Hepatocyte (in vitro differentiated cells): ENCODE results near the gene MAP3K4.

Experiments used
- EZH2 ChIP-seq: fragments of 200-600 bp; sonication (generic); IDR thresholded peaks from 2 replicates; pipeline ENCODE4 v1.6.1; 2016; ENCODE audit warnings: antibody characterized with exemption, mild to moderate bottlenecking, borderline replicate concordance
- EZH2phosphoT487 ChIP-seq: fragments of 200-600 bp; sonication (generic); IDR thresholded peaks from one replicate; pipeline ENCODE4 v1.6.1; 2018; ENCODE audit warnings: antibody characterized with exemption, mild to moderate bottlenecking, low read depth, moderate library complexity; ENCODE audit not compliant: unreplicated experiment, severe bottlenecking
- TF ChIP-seq, protein P1 (sequence below): fragments of 200-600 bp; sonication (generic); IDR thresholded peaks from 2 replicates; pipeline ENCODE4 v1.5.1; 2016; ENCODE audit warnings: antibody characterized with exemption, mild to moderate bottlenecking; ENCODE audit not compliant: poor library complexity

GRCh38 chr6:161130541-161130940 is 139.0 kb downstream of the MAP3K4 start:
- TF ChIP-seq, protein P1, sequence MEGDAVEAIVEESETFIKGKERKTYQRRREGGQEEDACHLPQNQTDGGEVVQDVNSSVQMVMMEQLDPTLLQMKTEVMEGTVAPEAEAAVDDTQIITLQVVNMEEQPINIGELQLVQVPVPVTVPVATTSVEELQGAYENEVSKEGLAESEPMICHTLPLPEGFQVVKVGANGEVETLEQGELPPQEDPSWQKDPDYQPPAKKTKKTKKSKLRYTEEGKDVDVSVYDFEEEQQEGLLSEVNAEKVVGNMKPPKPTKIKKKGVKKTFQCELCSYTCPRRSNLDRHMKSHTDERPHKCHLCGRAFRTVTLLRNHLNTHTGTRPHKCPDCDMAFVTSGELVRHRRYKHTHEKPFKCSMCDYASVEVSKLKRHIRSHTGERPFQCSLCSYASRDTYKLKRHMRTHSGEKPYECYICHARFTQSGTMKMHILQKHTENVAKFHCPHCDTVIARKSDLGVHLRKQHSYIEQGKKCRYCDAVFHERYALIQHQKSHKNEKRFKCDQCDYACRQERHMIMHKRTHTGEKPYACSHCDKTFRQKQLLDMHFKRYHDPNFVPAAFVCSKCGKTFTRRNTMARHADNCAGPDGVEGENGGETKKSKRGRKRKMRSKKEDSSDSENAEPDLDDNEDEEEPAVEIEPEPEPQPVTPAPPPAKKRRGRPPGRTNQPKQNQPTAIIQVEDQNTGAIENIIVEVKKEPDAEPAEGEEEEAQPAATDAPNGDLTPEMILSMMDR: no peak
- TF ChIP-seq EZH2 (no peak), EZH2phosphoT487 (no peak)
